HG02763 (cell line): ENCODE data around the gene PSMG2.
"Not testable (repeated sequence)": the region's sequence is repeated elsewhere in the genome, so short reads cannot be mapped to it uniquely, and the experiment has no call there.

Experiments
- ATAC-seq: cut with Tn5 transposase; IDR thresholded peaks from one replicate; pipeline ENCODE4 v1.9.1; 2021; ENCODE audit warnings: mild to moderate bottlenecking, moderate library complexity; ENCODE audit not compliant: unreplicated experiment

PSMG2 gene

DNA sequence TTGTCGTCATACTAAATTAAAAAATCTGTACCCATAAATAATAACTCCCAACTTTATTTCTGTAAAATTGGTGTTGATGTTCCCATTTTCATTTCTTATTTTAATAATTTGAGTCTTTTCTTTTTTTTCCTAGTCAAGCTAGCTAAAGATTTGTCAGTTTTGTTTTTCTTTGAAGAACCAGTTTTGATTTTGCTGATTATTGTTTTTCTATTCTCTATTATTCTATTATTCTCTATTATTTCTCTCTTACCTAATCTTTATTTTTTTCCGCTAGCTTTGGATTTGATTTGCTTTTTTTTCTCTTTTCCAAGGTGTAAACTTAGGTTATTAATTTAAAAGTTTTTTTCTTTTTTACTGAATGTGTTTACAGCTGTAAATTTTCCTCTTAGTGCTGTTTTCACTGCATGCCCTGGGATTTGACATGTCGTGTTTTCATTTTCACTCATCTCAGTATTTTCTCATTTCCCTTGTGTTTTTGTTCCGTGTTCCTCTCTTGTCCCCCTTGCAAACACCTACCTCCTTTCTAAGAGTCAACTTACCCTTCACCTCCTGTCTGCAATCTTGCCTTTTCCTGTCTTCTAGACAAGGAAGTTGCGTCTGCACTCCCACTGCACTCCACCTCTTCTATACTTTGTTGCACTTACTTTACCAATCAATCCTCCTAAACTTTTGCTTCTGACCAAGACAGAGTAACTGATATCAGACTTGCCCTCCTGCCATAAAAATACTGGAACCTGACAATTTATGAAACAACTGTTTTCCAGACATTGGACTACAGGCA is 18.8 kb downstream of the PSMG2 start:
- ATAC-seq: no peak

DNA sequence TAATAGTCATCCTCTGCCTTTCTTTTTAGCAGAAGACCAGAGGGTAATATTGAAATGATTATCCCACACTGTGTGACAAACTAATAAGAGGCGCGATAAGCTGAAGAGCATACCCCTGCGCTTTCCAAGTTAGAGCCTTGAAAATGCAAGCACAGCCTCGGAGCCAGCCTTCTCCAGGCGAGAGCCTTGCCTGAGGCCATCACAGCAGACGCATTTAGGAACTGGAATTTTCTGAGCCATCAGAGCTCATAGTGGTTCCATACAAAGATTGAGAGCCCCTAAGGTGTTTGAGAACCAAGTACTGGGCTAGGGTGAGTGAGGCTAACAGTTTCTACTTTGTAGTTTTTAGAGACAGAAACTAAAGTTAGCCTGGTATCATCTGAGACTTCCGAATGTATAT is 19.9 kb downstream of the PSMG2 start:
- ATAC-seq: no peak

DNA sequence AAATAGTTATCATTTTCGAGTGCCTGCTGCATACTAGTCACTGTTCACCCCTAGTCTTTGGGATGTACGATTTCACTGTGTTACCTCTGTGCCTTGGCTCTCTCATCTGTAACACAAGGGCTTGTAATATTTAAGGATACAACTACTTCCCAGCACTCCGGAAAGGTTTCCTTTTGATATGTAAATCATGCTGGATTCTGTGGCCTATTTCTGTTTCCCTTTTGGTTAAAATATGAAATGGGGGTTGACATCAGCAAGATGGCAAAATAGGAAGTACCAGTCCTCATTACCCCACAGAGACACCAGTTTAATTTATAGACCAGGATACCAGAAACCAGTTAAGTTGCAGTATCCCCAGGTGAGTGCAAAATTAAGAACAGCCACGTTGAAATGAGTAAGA is 23.5 kb downstream of the PSMG2 start:
- ATAC-seq: no peak

DNA sequence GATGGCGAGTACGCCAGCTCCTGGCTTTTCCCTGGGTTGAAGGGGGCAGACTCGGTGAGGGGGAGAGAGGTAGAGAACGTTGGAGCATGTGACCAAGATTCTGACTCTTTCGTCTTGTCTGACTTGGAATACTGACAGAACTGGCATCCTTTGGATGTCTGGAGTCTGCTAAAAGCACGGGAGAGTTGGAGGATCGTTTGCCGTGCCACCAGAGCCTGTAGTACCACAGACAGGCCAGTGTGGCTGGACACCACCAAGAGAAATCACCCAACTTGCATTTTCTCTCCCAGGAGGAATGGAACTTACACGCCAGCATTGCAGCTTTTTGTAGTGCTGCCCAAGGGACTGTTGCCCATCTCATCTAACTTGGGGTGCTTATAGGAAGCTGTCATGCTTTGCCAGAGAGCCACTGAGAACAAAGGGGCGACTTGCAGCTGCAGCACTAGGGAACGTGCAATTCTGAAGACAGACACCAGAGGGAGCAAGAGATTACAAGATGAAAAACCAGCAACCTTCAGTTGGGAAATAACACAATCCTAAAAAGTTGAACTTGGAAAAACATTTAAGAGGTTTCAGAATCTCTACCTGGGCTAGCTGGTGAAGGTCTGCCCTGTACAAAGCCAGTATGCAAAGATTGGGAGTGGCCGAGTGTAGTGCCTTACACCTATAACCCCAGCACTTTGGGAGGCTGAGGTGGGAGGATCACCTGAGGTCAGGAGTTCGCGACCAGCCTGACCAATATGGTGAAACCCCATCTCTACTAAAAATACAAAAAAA is 24.1 kb downstream of the PSMG2 start:
- ATAC-seq: no peak

DNA sequence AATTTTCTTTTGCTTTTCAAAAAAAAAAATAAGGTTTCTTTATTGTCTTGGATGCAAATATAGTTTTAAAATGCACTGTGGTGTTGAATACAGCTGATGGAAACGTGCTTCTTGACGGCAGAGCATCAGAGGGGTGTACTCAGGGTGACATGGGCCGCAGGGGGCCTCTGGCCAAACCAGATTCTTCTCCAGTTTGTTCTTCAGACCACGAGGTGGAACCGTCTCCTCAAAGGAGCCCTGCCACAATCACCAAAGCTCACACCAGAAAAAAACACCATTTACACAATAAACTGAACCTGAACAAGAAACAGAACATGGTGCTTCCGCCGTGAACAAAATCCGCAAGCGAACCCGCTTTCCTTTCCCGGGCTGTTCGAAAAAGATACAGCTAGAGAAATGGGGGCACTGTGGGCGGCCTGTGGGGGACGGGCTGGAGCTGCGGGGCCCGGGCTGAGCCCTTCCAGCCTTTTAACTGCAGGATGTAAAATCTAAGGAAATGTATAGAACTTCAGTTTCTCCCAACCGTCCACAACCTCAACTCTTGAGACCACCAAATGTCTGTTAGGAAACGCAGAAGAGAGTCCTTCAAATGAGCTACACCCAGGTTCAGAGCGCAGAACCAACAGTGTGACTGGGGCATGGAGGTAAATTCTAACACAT is 34.5 kb downstream of the PSMG2 start:
- ATAC-seq: no peak

DNA sequence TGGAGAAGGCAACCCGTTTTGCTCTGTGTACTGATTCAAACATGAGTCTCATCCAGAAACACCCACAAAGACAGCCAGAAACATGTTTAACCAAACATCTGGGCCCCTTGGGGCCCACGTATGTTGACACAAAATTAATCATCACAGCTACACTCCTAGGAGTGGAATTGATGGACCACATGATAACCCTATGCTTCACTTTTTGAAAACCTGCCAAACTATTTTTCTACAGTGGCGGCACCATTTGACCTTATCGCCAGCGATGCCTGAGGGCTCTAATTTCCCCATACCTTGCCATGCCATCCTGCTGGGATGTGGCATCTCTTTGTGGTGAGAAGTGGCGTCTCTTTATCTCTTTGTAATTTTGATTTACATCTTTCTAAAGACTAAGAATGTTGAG is 38.5 kb downstream of the PSMG2 start:
- no peak for ATAC-seq

DNA sequence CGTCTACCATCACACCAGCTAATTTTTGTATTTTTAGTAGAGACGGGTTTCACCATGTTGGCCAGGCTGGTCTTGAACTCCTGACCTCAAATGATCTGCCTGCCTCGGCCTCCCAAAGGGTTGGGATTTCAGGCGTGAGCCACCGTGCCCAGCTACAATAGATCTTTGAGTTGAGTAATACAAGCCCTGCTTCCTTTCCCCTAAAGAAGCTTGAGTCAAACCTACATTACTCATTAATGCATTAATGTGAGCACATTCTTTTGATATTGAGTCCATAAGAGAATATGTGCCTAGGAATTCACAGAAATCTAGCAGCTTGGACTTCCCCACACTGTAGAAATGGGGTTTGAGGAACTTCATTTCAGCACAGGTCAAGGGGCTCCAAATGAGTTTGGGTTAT is 39.6 kb downstream of the PSMG2 start:
- ATAC-seq: no peak

DNA sequence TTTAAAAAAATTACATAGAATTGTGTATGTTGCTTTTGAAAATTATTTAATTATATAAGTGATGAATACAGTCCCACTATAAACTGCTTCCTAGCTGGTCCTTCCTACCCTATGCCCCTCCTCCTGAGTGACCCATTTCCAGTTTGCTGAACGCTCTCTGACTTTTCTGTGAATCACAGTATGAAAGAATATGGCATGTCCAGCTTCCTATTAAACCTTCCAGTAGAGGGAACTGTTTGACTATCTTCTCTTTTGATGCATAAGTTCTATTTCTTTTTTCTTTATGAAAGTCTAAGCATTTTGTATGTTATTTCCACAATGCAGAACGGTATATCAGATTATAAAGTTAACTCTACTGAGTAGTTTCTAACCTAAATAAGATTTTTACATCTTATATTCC is 41.3 kb downstream of the PSMG2 start:
- no peak for ATAC-seq

DNA sequence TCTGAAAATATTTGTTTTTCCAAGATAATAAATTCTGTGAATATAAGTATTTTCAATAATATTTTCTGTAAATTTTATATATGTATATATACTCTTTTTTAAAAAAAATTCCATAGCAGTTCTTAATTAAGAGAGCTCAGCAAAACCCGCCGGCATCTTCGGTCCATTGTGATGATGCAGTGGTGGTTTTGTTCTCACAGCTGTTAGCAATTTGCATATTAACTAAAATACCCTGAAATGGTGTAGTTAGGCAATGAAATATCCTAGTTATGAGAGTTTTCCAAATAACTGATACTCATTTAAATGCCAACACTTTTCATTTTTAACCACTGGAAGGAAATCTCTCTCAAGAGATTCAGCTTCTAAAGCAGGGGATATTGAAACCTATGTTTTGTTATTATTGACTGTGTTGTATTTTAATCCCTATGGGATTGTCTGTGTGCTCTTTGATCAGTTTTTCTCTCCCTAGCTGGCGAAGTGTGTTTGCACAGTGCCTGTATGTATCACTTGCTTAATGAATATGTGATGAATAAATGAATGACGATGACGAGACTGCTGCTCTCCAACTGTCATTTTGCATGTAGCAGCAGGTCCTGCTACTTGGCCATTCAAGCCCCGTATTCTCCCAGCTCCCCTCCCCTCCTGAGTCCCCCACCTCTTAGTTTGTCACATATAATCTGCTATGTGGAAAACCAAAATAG is 42.4 kb downstream of the PSMG2 start:
- ATAC-seq: no peak

DNA sequence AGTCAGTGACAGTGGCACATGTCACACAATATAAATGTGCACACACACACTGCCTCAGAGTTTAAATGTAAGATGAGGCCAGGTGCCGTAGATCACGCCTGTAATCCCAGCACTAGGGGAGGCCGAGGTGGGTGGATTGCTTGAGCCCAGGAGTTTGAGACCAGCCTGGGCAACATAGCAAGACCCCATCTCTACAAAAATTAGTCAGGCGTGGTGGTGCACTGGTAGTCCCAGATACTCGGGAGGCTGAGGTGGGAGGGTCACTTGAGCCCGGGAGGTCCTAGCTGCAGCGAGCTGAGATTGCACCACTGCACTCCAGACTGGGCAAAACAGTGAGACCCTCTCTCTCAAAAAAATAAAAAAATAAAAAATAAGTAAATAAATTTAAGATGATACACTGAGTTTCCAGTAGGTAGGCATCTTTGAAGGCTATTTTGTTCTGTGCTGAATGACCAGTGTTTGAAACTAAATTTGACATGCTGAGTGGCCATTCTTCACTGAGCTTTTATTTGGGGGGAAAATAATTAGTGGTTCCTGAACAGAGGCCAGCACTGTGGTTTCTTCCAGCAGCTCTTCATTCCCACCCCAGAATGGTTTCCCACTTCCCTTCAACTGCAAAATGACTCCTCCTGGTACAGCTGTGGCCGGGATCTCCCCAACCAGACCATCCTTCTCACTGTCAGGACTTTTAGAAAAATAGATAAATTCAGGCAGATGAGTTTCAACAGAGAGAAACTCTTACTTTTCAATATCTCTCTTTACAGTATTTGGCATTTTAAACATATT is 44.9 kb downstream of the PSMG2 start:
- no peak for ATAC-seq

DNA sequence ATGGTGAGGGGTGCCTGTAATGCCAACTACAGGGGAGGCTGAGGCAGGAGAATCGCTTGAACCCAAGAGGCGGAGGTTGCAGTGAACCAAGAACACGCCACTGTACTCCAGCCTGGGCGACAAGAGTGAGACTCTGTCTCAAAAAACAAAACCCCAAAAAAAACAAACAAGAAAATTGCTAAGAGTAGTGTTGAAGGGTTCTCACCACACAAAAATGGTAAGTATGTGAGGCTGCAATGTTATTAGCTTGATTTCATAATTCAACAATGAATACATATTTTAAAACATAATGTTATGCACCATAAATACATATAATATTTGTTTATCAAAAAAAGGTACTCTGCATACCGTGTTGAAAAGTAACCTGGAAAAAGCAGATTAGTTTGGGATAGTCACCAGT is 45.8 kb downstream of the PSMG2 start:
- no peak for ATAC-seq

DNA sequence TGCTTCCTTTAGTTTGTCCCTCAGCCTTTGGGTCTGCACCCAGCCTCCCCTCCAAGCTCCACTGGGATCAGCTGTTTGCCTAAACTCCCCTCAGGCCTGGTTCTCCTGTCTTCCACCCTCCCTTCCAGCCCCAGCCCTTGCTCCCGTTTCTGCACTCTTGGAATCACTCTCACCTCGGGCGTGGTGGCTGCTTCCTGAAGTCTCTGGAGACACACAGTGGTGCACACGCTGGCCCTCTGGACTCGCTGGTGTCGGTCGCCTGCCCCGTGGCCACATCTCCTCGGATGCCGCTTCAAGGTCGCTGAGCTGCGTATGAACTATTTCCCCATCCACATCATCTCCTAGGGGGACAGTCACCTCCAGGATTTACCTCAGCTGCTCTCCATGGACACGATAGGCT is 46.3 kb downstream of the PSMG2 start:
- ATAC-seq: no peak

DNA sequence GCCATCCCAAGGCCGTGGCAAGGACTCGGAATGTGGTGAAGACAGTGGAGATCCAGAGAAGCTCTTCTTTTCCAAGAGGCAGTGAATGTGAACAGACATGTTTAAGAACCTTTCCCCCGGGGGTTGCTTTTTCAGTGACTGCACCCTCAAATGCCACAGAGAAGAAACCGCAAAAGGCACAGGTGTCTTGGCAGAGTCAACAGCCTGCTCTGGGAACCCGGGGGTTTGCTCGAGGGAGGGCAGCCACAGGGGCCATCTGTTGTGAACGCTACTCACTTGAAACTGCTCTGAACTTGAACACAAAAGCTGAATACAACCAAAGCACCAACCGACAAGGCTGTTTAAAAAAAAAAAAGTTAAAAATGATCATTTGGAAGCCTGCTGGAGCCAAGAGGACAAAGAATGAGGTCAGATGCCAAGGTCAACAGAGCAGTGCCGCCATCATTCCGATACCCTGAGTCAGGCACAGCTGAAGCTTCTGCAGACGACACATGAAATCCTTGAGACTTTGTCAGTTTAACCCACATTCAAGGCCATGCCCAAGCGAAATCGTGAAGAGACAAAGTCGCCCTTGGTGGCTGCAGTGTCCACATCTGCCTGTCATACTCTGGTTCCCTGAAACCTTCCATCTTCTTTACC is 47.4 kb downstream of the PSMG2 start:
- no peak for ATAC-seq

DNA sequence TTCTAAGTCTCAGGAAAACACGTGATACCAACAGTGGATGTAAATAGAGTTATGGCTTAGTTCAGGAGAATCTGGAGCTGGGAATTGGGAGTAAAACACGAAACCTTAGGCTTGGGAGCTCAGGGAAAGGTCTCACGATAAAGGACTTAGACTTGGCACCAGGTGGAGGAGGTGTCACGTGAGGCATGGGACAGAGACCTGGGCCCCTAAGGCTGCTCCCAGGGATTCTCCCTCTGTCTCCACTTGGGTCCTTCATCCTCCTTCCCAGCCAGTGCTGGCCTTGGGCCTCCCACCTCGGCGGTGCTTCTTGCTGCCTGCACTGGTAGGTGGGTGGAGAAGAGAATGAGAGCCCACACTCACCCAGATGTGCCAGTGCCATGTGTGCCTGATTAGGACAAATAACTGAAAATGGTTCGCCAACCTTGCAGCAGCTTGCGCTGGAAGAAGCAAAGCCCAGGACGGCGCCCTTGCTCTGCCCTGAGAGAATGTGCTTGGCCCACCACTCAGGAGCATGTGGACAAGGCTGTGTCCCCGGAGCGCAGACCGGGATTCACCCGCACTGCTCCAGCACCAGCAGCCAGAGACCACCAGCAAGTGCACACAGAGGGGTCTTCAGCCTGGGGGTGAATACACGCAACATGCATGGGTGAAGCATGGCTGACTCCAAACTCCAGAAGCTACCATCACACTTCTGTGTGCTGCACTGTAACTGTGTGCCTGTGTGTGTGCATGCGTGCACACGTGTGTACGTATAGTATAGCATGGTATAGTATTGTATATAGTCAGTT is 48.1 kb downstream of the PSMG2 start:
- ATAC-seq: no peak

DNA sequence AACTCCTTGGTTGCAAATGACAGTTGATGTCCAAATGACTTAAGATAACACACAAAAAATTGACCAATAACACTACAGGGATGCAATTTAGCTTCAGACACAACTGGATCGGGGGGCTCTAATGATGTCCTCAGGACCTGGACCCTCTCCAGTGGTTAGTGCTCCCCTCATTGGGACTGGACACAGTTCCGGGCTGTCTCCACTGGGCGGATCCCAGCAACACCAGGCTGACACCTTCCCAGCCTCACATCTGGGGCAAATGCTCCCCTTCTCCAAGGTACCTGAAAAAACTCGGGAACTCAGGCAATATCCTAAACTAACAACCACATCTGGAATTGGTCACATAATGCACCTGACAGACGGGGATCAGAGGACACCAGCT is 48.7 kb downstream of the PSMG2 start:
- no peak for ATAC-seq

DNA sequence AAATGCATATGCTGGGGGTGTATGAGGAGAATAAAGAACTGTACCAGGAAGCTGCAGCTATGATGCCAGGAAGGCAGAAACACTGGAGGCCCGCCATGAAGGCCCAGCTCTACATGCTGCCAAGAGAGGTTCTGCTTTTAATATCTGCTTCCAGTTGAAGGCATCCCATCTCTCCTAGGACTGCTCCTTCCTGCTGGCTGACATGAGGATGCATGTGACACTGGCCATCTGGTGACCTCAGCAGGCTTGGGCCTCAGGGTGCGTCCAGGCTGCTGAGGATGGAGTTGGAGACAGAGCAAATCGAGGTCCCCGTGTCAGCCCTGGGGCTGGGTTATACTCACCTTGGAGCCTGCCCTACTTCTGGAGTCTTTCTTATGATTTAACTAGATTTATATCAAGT is 49.0 kb downstream of the PSMG2 start:
- no peak for ATAC-seq

DNA sequence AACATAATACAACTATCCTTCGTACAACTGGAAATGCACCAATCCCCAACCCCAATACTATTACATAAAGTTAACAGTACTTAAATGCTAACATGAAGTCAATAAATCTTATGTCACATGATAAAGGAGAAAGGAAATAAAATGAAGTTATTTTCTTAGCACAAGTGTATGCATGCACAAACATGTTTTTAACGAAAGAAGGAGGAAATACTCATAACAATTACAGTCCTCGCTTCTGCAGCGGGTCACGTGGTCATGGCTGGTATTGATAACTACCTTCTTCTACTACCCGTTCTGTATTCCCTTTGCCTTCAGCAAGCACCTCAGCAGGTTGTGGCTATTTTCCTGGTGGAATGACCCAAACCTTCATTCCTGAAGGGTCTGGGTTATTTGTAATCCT is 51.7 kb downstream of the PSMG2 start:
- ATAC-seq: no peak

DNA sequence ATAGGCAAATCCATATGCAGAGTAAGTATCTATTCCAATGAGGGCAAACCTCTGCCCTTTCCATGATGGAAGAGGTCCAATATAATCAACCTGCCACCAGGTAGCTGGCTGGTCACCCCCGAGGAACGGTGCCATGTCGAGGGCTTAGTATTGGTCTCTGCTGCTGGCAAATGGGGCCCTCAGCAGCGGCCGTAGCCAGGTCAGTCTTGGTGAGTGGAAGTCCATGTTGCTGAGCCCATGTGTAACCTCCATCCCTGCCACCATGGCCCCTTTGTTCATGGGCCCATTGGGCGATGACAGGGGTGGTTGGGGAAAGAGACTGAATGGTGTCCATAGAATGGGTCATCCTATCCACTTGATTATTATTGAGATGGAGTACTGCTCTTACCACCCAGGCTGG is 52.8 kb downstream of the PSMG2 start:
- ATAC-seq: not testable (repeated sequence)

DNA sequence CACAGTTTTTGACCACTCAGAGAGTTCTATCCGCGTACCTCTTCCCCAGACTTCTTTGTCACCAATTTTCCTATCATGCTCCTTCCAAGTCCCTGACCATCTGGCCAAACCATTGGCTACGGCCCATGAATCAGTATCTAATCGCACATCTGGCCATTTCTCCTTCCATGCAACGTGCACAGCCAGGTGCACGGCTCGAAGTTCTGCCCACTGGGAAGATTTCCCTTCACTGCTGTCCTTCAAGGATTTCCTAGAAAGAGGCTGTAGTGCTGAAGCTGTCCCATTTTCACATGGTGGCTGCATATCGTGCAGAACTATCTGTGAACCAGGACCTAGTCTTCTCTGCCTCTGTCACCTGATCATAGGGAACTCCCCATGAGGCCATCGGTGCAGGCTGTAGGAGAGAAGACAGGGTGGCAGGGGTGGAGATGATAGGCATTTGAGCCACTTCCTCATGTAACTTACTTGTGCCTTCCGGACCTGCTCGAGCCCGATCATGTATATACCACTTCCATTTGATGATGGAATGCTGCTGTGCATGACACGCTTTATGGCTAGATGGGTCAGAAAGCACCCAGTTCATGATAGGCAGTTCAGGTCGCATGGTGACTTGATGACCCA is 53.9 kb downstream of the PSMG2 start:
- not testable (repeated sequence) for ATAC-seq
